SW 1271 (cell line): ENCODE measurements around the gene NCLN.
"Not testable (repeated sequence)": the region's sequence is repeated elsewhere in the genome, so short reads cannot be mapped to it uniquely, and the experiment has no call there.

Source experiments
- DNase-seq, 2 experiments: peaks; one replicate each; lab custom pipeline; 2025; lab: John Stamatoyannopoulos, UW

Gene NCLN

GRCh38 chr19:3154957-3155736, 30.6 kb upstream of the NCLN start:
- peak; percentile 98 to 99 for DNase-seq

- DNase-seq = no peak
Observed at GRCh38 chr19:3157096-3157845, 28.5 kb upstream of the NCLN start.

GRCh38 chr19:3159565-3159964, 26.2 kb upstream of the NCLN start:
- no peak for DNase-seq

- DNase-seq = no peak
Observed at GRCh38 chr19:3160219-3160618, 25.5 kb upstream of the NCLN start.

GRCh38 chr19:3161453-3161852, 24.3 kb upstream of the NCLN start:
- DNase-seq = no peak

GRCh38 chr19:3162418-3163229, 23.1 kb upstream of the NCLN start:
- no peak for DNase-seq

- DNase-seq = peak in 1 of 2 experiments; percentile 42
Observed at GRCh38 chr19:3163230-3163886, 22.4 kb upstream of the NCLN start.

GRCh38 chr19:3163943-3164342, 21.8 kb upstream of the NCLN start:
- DNase-seq = no peak

- DNase-seq = no peak
Observed at GRCh38 chr19:3167533-3168272, 18.0 kb upstream of the NCLN start.

- no peak for DNase-seq
Observed at GRCh38 chr19:3171894-3172672, 13.6 kb upstream of the NCLN start.

GRCh38 chr19:3172673-3173000, 13.1 kb upstream of the NCLN start:
- not testable (repeated sequence) for DNase-seq

GRCh38 chr19:3175781-3176714, 9.7 kb upstream of the NCLN start:
- DNase-seq = no peak

GRCh38 chr19:3176715-3177501, 8.8 kb upstream of the NCLN start:
- peak; percentile 33 for DNase-seq

GRCh38 chr19:3178377-3178972, 7.3 kb upstream of the NCLN start, which contains the start of gene S1PR4:
TSS of gene S1PR4 (plus strand) at chr19:3178769. CDS start at chr19:3178793, 24 bp downstream.
- DNase-seq = no peak

- DNase-seq = no peak
Observed at GRCh38 chr19:3178973-3179738, 6.6 kb upstream of the NCLN start.

- no peak for DNase-seq
Observed at GRCh38 chr19:3179739-3180293, 5.9 kb upstream of the NCLN start.
